Limb (tissue), 2 donors: Measurements from ENCODE around the gene SSNA1.

Source experiments
- DNase-seq, 2 donors: peaks; one replicate each; pipeline ENCODE4 v3.0.0-alpha.2; 2016; ENCODE audit errors: extremely low spot score in 2 of 2

The SSNA1 gene

DNA sequence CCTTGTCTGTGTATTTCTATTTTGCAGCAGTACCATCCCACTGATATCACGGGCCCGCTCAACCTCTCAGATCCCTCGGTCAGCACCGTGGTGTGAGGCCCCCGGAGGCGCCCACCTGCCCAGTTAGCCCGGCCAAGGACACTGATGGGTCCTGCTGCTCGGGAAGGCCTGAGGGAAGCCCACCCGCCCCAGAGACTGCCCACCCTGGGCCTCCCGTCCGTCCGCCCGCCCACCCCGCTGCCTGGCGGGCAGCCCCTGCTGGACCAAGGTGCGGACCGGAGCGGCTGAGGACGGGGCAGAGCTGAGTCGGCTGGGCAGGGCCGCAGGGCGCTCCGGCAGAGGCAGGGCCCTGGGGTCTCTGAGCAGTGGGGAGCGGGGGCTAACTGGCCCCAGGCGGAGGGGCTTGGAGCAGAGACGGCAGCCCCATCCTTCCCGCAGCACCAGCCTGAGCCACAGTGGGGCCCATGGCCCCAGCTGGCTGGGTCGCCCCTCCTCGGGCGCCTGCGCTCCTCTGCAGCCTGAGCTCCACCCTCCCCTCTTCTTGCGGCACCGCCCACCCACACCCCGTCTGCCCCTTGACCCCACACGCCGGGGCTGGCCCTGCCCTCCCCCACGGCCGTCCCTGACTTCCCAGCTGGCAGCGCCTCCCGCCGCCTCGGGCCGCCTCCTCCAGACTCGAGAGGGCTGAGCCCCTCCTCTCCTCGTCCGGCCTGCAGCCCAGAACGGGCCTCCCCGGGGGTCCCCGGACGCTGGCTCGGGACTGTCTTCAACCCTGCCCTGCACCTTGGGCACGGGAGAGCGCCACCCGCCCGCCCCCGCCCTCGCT is 20.5 kb upstream of the SSNA1 start:
- no peak for DNase-seq

- DNase-seq: no peak
These were observed 19.9 kb upstream of the SSNA1 start for GRCh38 chr9:137168573-137168903.

GRCh38 chr9:137168904-137169856 is 19.3 kb upstream of the SSNA1 start:
- peak in 1 of 2 donors; percentile 73 for DNase-seq

DNA sequence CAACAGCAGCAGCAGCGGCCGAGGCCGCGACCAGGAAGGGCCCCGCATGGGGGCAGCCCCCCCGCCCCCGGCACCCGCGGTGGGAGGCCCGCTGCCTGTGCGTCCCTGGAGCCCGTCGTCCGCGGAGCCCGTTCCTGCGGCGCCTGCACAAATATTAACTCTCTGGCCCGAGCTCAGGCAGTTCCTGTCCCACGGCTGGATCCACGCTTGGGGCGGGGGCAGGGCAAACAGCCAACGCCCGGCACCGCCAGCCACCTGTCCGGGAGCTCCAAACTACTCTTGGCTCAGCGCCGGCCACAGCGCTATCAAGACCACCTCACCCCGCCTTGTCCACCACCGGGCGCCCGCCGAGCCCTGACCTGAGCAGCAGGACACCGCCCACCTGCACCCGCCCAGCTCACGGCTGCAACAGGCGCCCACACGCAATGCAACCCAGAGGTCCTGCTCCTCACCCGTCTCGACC is 18.5 kb upstream of the SSNA1 start, which contains the start of gene LRRC26:
TSS of gene LRRC26 (minus strand) at position 156 of the 463 bp plus-strand sequence. CDS start at position 48, 108 bp downstream.
- no peak for DNase-seq

DNA sequence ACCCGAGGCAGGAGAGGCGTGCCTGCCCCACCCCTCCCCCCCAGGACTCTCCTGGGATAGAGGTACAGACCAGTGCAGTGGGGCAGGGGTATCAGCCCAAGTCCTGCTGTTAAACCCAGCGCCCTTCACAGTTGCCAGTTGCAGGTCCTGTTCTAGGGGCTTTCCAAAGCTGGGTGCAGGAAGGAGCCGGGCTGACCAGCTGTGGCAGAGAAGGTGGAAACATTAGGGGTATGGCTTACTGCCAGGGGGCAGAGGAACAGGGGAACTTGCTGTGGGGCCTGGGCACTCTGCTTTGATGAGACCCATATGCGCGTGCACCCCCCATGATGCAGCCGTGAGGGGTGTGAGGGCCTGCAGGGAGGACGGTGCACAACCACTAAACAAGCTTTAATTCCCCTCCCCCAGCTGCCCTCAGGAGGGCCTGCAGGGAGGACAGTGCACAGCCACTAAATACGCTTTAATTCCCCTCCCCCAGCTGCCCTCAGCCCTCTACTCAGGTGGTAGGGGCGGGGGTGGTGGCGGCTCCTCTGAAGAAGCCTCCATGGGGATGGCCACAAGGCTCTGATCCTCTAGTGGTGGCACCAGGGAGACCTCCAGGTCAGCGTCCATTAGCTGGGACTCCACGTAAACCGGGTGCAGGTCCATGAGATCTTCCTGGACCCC is 17.9 kb upstream of the SSNA1 start:
- DNase-seq: no peak

DNA sequence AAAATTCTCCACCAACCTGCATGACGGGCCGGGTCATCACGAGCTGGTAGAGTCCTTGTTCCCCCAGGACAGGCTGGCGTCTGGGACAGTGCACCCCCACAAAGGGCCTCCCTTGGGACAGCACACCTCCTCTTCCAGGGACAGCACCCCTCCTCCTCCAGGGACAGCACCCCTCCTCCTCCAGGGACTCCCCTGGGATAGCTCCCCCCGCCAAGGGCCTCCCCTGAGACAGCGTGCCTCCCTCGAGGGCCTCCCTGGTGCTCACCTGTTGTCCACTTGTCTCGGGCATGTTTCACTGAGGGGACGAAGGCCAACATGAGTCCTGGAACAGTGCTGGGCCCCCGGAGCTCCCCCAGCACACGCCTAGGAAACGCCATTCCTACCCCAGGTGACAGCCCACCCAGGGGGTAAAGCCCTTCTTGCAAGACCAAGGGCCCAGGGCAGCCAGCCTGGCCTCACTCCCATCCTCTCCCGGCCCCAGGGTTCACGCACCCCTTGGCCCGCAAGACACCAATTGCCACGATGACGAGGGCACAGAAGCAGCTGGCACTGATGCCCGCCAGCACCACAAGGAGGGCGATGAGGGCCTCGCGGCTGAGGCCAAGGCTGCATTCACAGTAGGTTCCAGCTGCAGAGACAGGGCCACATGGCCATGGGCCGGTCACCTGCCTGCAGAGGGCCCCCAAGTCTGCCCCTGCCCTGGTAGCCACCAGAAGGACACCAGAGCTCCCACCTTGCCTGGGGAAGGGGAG is 17.2 kb upstream of the SSNA1 start:
- DNase-seq: no peak

DNA sequence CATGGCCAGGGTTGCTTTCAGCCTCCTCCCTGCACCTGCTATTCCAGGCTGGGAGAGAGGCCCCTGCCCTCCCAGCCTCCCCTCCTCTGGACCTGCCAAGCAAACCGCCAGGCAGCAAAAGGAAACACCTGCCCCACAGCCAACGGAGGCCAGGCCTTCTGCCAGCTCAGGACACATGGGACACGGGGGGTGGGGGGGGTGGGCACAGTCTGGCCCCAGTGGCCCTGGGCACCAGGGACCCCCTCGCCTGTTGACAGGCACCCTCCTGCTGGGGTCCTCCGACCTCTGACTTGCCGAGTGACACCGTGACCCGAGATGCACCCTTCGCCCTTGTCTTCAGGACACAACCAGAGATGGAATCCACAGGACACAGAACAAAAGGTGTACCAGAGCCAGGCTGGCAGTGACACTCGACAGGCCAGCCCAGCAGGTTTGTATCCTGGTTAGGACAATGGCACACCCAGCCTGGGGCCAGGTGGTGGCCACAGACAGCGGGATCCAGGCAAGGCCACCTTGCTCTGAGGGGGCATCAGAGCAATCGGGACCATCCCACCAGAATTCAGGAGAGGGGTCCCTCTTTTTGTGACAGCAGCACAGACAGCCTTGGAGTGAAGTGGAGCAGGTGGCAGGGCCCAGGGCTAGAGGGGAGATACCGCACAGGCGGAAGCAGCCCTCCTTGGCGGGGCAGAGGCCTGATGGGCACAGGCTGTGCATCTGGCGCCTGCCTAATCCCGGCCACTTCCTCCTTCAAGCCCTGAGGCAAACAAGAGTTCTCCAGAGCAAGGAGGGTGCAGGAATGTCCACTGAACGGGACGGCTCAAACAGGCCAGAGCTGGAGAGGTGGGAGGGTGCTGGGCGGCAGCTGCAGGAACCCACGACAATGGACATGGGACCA is 15.3 kb upstream of the SSNA1 start:
- DNase-seq: no peak

GRCh38 chr9:137173796-137174664 is 14.4 kb upstream of the SSNA1 start:
- no peak for DNase-seq

DNA sequence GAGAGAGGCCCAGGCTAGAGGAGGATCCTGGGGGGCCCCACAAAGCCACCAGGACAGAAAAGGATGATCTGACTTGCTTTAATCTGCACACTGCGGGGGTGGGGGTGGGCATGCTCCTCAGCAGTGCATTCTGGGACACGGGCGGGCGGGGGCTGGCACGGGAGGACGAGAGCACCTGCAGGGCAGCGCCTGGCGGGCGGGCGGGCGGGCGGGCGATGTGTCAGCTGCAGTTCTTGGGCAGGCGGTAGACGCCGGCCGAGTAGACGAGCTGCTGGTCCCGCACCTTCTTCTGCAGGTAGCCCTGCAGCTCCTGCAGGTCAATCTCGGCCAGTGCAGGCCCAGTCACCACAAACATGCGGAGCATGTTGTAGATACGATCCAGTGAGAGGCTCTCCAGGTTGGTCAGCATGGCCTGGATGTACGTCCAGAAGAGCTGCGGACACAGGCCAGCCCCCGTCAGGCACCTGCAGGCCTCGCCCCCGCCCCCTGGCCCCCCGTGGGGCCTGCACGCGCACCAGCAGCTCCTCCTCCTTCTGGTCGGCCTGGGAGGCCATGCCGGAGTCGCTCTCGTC is 13.7 kb upstream of the SSNA1 start:
- no peak for DNase-seq

- DNase-seq: no peak
These were observed 13.0 kb upstream of the SSNA1 start for GRCh38 chr9:137175345-137175961.

- no peak for DNase-seq
These were observed 11.9 kb upstream of the SSNA1 start for GRCh38 chr9:137176302-137177182.

- DNase-seq: no peak
These were observed 10.1 kb upstream of the SSNA1 start for GRCh38 chr9:137178201-137178938.

DNA sequence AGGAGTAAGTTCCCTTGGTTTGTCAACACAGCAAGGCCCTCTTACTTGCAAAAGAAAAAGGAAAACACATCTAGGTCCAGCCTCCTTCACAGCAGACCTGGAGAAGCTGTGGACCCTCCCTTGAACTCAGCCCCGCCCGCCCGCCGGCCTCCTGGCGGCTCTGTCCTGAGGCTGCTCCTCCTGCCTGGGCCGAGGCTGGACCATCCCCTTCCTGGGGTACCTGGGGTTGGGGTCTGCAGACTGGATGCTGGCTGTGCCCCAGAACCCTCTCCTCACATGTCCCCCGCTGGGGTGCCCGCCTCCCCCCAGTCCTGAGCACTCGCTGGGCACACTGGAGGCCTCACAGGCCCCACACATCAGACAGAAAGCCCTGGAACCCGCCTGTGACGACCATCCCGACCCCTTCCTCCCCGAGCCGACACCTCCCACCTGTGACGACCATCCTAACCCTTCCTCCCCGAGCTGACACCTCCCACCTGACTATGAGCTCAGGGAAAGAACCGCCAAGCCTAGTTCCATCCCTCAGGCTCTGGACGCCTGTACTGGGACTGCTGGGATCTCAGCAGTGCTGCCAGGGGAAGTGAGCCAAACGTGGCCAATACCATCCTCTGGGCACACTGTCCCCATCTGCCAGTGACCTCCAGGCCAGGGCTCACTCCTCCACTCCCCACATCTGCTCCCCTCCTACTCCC is 9.4 kb upstream of the SSNA1 start:
- no peak for DNase-seq

GRCh38 chr9:137179761-137180160 is 8.7 kb upstream of the SSNA1 start:
- no peak for DNase-seq

- no peak for DNase-seq
These were observed 8.0 kb upstream of the SSNA1 start for GRCh38 chr9:137180491-137180890.

DNA sequence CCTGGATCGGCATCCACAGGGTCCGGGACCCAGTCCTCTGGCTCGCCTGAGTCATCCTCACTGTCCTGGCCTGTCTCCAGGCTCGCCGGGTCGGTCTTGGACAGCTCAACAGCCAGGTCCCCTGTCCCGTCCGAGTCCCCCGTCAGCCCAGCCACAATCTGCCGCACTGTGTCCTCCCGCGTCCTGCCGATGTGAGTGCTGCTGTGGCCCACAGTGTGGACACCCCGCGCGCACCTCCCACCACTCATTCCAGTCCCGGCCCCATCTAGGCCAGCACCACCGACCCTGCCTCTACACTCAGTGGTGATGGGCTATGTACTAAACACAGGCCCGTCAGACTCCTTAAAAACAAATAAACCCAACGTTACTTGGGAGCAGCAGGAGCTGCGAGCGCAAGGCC is 6.8 kb upstream of the SSNA1 start:
- DNase-seq: no peak
